ENCODE data around the gene ZFYVE26.

Gene ZFYVE26

DNA sequence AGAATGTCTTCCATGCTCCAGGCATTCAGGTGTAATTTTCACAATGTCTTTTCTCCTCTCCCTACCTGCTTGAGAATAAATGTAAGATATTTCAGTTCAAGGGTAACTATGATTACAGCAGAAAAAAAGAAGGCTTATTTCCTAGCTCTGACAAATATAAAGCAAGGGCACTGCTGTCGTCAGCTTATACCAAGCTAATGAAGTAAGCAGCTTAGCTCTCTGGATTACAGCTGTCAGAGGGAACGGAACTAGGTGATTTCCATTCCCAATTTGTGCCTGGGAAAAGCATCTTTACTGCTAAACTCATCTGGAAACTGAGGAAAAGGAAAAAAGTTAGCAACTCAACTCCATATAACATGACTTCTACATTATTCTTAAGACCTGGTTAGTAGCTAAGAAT, 56.5 kb downstream of the ZFYVE26 start:
- H3K36me3 ChIP-seq (ENCODE audit: control insufficient read depth in 1 of 2, insufficient read depth in 2 of 2, low read length in 2 of 2): peaks cover 32 to 55% of the 10 kb centered on the region in 2 donors

GRCh38 chr14:67757175-67757574, 59.2 kb downstream of the ZFYVE26 start:
- no peaks in the 10 kb centered on the region for H3K27me3 ChIP-seq (ENCODE audit: control insufficient read depth in 1 of 2, insufficient read depth in 2 of 2, low read length in 2 of 2)
- no peak overlapping the region for H3K4me3 ChIP-seq (ENCODE audit: low read depth in 1 of 2, low read length in 2 of 2)
- H3K27ac ChIP-seq (ENCODE audit: low read depth, low read length): no peak overlapping the region
- H3K4me1 ChIP-seq (ENCODE audit: control insufficient read depth in 1 of 2, insufficient read depth in 2 of 2, low read length in 2 of 2): no peaks in the 10 kb centered on the region
- H3K36me3 ChIP-seq (ENCODE audit: control insufficient read depth in 1 of 2, insufficient read depth in 2 of 2, low read length in 2 of 2): peaks cover 43 to 58% of the 10 kb centered on the region in 2 donors
- H3K9me3 ChIP-seq (ENCODE audit: control insufficient read depth in 1 of 2, low read length in 2 of 2): no peaks in the 10 kb centered on the region
- H3K9ac ChIP-seq (ENCODE audit: low read depth in 1 of 2, low read length in 2 of 2): no peak overlapping the region

More for the DNA sequence above, 56.5 kb downstream of the ZFYVE26 start:
- H3K4me3 ChIP-seq (ENCODE audit: low read depth in 1 of 2, low read length in 2 of 2): no peak overlapping the region
- no peaks in the 10 kb centered on the region for H3K27me3 ChIP-seq (ENCODE audit: control insufficient read depth in 1 of 2, insufficient read depth in 2 of 2, low read length in 2 of 2)
- H3K27ac ChIP-seq (ENCODE audit: low read depth, low read length): no peak overlapping the region
- no peaks in the 10 kb centered on the region for H3K9me3 ChIP-seq (ENCODE audit: control insufficient read depth in 1 of 2, low read length in 2 of 2)
- no peak overlapping the region for H3K9ac ChIP-seq (ENCODE audit: low read depth in 1 of 2, low read length in 2 of 2)
- H3K4me1 ChIP-seq (ENCODE audit: control insufficient read depth in 1 of 2, insufficient read depth in 2 of 2, low read length in 2 of 2): no peaks in the 10 kb centered on the region

GRCh38 chr14:67756496-67756895, 59.9 kb downstream of the ZFYVE26 start:
- no peaks in the 10 kb centered on the region for H3K4me1 ChIP-seq (ENCODE audit: control insufficient read depth in 1 of 2, insufficient read depth in 2 of 2, low read length in 2 of 2)
- no peak overlapping the region for H3K4me3 ChIP-seq (ENCODE audit: low read depth in 1 of 2, low read length in 2 of 2)
- H3K9me3 ChIP-seq (ENCODE audit: control insufficient read depth in 1 of 2, low read length in 2 of 2): no peaks in the 10 kb centered on the region
- H3K27me3 ChIP-seq (ENCODE audit: control insufficient read depth in 1 of 2, insufficient read depth in 2 of 2, low read length in 2 of 2): no peaks in the 10 kb centered on the region
- H3K9ac ChIP-seq (ENCODE audit: low read depth in 1 of 2, low read length in 2 of 2): no peak overlapping the region
- no peak overlapping the region for H3K27ac ChIP-seq (ENCODE audit: low read depth, low read length)
- H3K36me3 ChIP-seq (ENCODE audit: control insufficient read depth in 1 of 2, insufficient read depth in 2 of 2, low read length in 2 of 2): peaks cover 45 to 57% of the 10 kb centered on the region in 2 donors

DNA sequence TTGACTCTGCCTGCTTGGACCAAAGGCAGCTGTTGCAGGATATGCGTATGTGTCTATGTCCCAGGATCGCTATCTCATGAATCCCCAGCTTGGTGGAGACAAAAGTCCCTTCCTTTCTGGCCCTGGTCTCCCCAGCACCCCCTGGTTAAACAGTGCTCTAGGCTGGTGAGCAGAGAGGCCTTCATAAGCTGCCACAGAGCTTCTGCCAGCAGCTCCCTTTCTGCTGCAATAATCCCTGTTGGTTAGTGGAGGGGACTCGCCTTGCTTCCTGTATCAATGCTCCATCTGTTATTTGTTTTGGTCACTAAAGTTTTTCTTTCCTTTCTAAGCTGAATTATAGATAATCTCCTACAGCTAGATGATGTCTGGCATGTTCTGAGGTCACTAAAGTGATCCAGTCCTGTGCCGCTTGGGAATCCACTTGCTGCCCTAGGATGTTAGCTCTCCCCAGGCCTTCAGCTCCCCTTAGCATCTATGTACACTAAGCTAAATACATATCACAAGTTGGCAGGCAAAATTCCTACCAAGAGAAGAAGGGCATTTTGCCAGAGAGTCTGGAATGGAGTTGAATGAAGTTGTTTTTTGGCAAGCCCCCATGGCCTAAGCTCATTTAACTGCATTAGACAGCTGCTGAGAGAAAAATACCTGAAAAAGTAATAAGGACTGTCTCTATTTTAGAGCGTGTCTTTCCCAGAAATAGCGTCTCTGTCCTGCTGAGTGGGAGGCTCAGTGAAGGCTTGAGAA, 66.9 kb downstream of the ZFYVE26 start:
- Histone ChIP-seq H3K27me3 (ENCODE audit: control insufficient read depth in 1 of 2, insufficient read depth in 2 of 2, low read length in 2 of 2) (no peaks in the 10 kb centered on the region), H3K27ac (ENCODE audit: low read depth, low read length) (no peak overlapping the region), H3K4me1 (ENCODE audit: control insufficient read depth in 1 of 2, insufficient read depth in 2 of 2, low read length in 2 of 2) (no peaks in the 10 kb centered on the region), H3K9ac (ENCODE audit: low read depth in 1 of 2, low read length in 2 of 2) (no peak overlapping the region), H3K36me3 (ENCODE audit: control insufficient read depth in 1 of 2, insufficient read depth in 2 of 2, low read length in 2 of 2) (peaks cover 50 to 67% of the 10 kb centered on the region in 2 donors), H3K9me3 (ENCODE audit: control insufficient read depth in 1 of 2, low read length in 2 of 2) (no peaks in the 10 kb centered on the region), H3K4me3 (ENCODE audit: low read depth in 1 of 2, low read length in 2 of 2) (no peak overlapping the region)

DNA sequence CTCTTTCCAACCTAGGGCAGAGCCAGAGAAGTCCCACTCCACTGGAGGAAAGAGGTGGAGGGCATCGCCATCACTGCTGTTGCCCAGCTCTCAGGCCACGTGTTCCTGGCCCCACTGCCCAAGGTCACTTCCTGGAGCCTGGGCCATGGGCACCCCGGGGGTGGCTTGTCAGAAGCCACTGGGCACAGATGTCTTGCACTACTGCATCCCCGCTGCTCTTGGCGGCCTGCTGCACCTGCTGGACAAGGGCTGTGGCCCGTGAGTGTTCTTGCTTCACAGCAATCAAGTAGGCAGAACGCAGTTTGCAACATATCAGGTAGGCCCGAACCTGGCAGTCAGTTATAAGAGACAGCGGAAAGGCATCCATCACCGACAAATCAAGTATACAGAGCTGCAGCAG, 68.1 kb downstream of the ZFYVE26 start:
- Histone ChIP-seq H3K36me3 (ENCODE audit: control insufficient read depth in 1 of 2, insufficient read depth in 2 of 2, low read length in 2 of 2) (peaks cover 41 to 55% of the 10 kb centered on the region in 2 donors), H3K9ac (ENCODE audit: low read depth in 1 of 2, low read length in 2 of 2) (no peak overlapping the region), H3K4me1 (ENCODE audit: control insufficient read depth in 1 of 2, insufficient read depth in 2 of 2, low read length in 2 of 2) (no peaks in the 10 kb centered on the region), H3K27me3 (ENCODE audit: control insufficient read depth in 1 of 2, insufficient read depth in 2 of 2, low read length in 2 of 2) (no peaks in the 10 kb centered on the region), H3K27ac (ENCODE audit: low read depth, low read length) (no peak overlapping the region), H3K9me3 (ENCODE audit: control insufficient read depth in 1 of 2, low read length in 2 of 2) (no peaks in the 10 kb centered on the region), H3K4me3 (ENCODE audit: low read depth in 1 of 2, low read length in 2 of 2) (no peak overlapping the region)

GRCh38 chr14:67746927-67747326, 69.5 kb downstream of the ZFYVE26 start:
- H3K9me3 ChIP-seq (ENCODE audit: control insufficient read depth in 1 of 2, low read length in 2 of 2): no peaks in the 10 kb centered on the region
- no peak overlapping the region for H3K4me3 ChIP-seq (ENCODE audit: low read depth in 1 of 2, low read length in 2 of 2)
- no peak overlapping the region for H3K9ac ChIP-seq (ENCODE audit: low read depth in 1 of 2, low read length in 2 of 2)
- H3K36me3 ChIP-seq (ENCODE audit: control insufficient read depth in 1 of 2, insufficient read depth in 2 of 2, low read length in 2 of 2): peaks cover 29 to 41% of the 10 kb centered on the region in 2 donors
- H3K4me1 ChIP-seq (ENCODE audit: control insufficient read depth in 1 of 2, insufficient read depth in 2 of 2, low read length in 2 of 2): no peaks in the 10 kb centered on the region
- no peak overlapping the region for H3K27ac ChIP-seq (ENCODE audit: low read depth, low read length)
- H3K27me3 ChIP-seq (ENCODE audit: control insufficient read depth in 1 of 2, insufficient read depth in 2 of 2, low read length in 2 of 2): no peaks in the 10 kb centered on the region

- H3K9ac ChIP-seq (ENCODE audit: low read depth in 1 of 2, low read length in 2 of 2): no peak overlapping the region
- peaks cover 0 to 4% of the 10 kb centered on the region in 2 donors for H3K4me1 ChIP-seq (ENCODE audit: control insufficient read depth in 1 of 2, insufficient read depth in 2 of 2, low read length in 2 of 2)
- H3K4me3 ChIP-seq (ENCODE audit: low read depth in 1 of 2, low read length in 2 of 2): no peak overlapping the region
Measured at GRCh38 chr14:67744046-67744445, 72.3 kb downstream of the ZFYVE26 start.

GRCh38 chr14:67738740-67739504, 77.5 kb downstream of the ZFYVE26 start:
- Histone ChIP-seq H3K27me3 (ENCODE audit: control insufficient read depth in 1 of 2, insufficient read depth in 2 of 2, low read length in 2 of 2) (no peaks in the 10 kb centered on the region), H3K36me3 (ENCODE audit: control insufficient read depth in 1 of 2, insufficient read depth in 2 of 2, low read length in 2 of 2) (no peaks in the 10 kb centered on the region), H3K4me3 (ENCODE audit: low read depth in 1 of 2, low read length in 2 of 2) (peak overlapping the region; percentile 21 to 31), H3K9ac (ENCODE audit: low read depth in 1 of 2, low read length in 2 of 2) (peak overlapping the region in 1 of 2 donors; percentile 3), H3K27ac (ENCODE audit: low read depth, low read length) (no peak overlapping the region), H3K9me3 (ENCODE audit: control insufficient read depth in 1 of 2, low read length in 2 of 2) (no peaks in the 10 kb centered on the region), H3K4me1 (ENCODE audit: control insufficient read depth in 1 of 2, insufficient read depth in 2 of 2, low read length in 2 of 2) (peaks cover 0 to 8% of the 10 kb centered on the region in 2 donors)

More at GRCh38 chr14:67744046-67744445, 72.3 kb downstream of the ZFYVE26 start:
- Histone ChIP-seq H3K36me3 (ENCODE audit: control insufficient read depth in 1 of 2, insufficient read depth in 2 of 2, low read length in 2 of 2) (peaks cover 12 to 15% of the 10 kb centered on the region in 2 donors), H3K27me3 (ENCODE audit: control insufficient read depth in 1 of 2, insufficient read depth in 2 of 2, low read length in 2 of 2) (no peaks in the 10 kb centered on the region), H3K9me3 (ENCODE audit: control insufficient read depth in 1 of 2, low read length in 2 of 2) (no peaks in the 10 kb centered on the region), H3K27ac (ENCODE audit: low read depth, low read length) (no peak overlapping the region)

DNA sequence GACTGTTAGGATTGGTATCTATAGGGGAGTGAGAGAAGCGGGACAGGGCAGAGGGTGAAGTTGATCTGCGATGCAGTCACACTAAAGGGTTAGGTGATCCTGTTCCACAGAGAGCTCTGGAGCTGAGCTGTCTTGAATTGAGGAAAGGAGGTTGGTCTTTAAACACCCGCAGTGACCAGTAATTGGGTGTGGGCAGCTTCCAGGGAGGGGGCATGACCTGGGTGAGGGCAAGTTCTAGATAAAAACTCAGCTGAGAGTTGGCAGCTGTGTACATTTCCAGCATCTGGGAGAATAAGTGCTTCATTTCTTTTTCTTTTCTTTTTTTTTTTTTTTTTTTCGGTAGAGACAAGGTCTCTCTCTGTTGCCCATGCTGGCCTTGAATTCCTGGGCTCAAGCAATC, 79.6 kb downstream of the ZFYVE26 start:
- Histone ChIP-seq H3K4me3 (ENCODE audit: low read depth in 1 of 2, low read length in 2 of 2) (no peak overlapping the region), H3K9me3 (ENCODE audit: control insufficient read depth in 1 of 2, low read length in 2 of 2) (no peaks in the 10 kb centered on the region), H3K36me3 (ENCODE audit: control insufficient read depth in 1 of 2, insufficient read depth in 2 of 2, low read length in 2 of 2) (no peaks in the 10 kb centered on the region), H3K4me1 (ENCODE audit: control insufficient read depth in 1 of 2, insufficient read depth in 2 of 2, low read length in 2 of 2) (peaks cover 0 to 8% of the 10 kb centered on the region in 2 donors), H3K27me3 (ENCODE audit: control insufficient read depth in 1 of 2, insufficient read depth in 2 of 2, low read length in 2 of 2) (no peaks in the 10 kb centered on the region), H3K27ac (ENCODE audit: low read depth, low read length) (no peak overlapping the region), H3K9ac (ENCODE audit: low read depth in 1 of 2, low read length in 2 of 2) (no peak overlapping the region)
